Mesenchymal stem cell (in vitro differentiated cells and primary cell): Measurements from ENCODE around the gene ALDH1L1.

ENCODE experiments used
- DNase-seq: peaks from one replicate; pipeline ENCODE4 v3.0.0-alpha.2; 2013
- H2AFZ ChIP-seq: one replicate; pipeline ENCODE4 v1.6.1; 2013; ENCODE audit warnings: low read depth, mild to moderate bottlenecking, control low read depth, inconsistent platforms, low read length, moderate library complexity
- H2AK5ac ChIP-seq: 2 replicates; pipeline ENCODE4 v1.6.1; 2013; ENCODE audit warnings: low read length, moderate library complexity, mild to moderate bottlenecking, inconsistent platforms; ENCODE audit not compliant: severe bottlenecking
- H2BK120ac ChIP-seq: one replicate; pipeline ENCODE4 v1.6.1; 2013; ENCODE audit warnings: low read depth, mild to moderate bottlenecking, inconsistent platforms, low read length, moderate library complexity
- H2BK12ac ChIP-seq, 2 experiments: one replicate each; pipeline ENCODE4 v1.6.1; 2013; ENCODE audit warnings: inconsistent platforms in 2 of 2, low read length in 2 of 2, mild to moderate bottlenecking in 2 of 2, moderate library complexity in 2 of 2, control low read depth in 1 of 2
- H2BK15ac ChIP-seq: one replicate; pipeline ENCODE4 v1.6.1; 2013; ENCODE audit warnings: mild to moderate bottlenecking, low read depth, inconsistent platforms; ENCODE audit not compliant: poor library complexity, severe bottlenecking
- H2BK5ac ChIP-seq: 2 replicates; pipeline ENCODE4 v1.6.1; 2013; ENCODE audit warnings: low read depth, mild to moderate bottlenecking, low read length, control low read depth, inconsistent platforms; ENCODE audit not compliant: poor library complexity, severe bottlenecking
- H3K14ac ChIP-seq, 2 experiments: one replicate each; pipeline ENCODE4 v1.6.1; 2013; ENCODE audit warnings: inconsistent platforms in 2 of 2, low read length in 2 of 2, control low read depth in 1 of 2, mild to moderate bottlenecking in 1 of 2, moderate library complexity in 1 of 2
- H3K18ac ChIP-seq, 2 experiments: one replicate each; pipeline ENCODE4 v1.6.1; 2013; ENCODE audit warnings: inconsistent platforms in 2 of 2, low read length in 2 of 2, control low read depth in 1 of 2, low read depth in 1 of 2, mild to moderate bottlenecking in 1 of 2
- H3K23ac ChIP-seq, 2 experiments: one replicate each; pipeline ENCODE4 v1.6.1; 2013; ENCODE audit warnings: inconsistent platforms in 2 of 2, low read length in 2 of 2, mild to moderate bottlenecking in 2 of 2, moderate library complexity in 2 of 2, control low read depth in 1 of 2
- H3K27ac ChIP-seq: 2 replicates; pipeline ENCODE4 v1.5.1; 2013; ENCODE audit warnings: mild to moderate bottlenecking, moderate library complexity, low read length, control low read depth, inconsistent platforms; ENCODE audit not compliant: poor library complexity, severe bottlenecking
- H3K27me3 ChIP-seq, 2 experiments: 2 replicates each; pipeline versions ENCODE4 v1.6.1 to v1.7.0; 2013; ENCODE audit warnings: low read length in 2 of 2, mild to moderate bottlenecking in 2 of 2, moderate library complexity in 2 of 2, control low read depth in 1 of 2, inconsistent platforms in 1 of 2; ENCODE audit not compliant: control insufficient read depth in 1 of 2, insufficient read depth in 1 of 2
- H3K36me3 ChIP-seq, 2 experiments: 2 replicates each; pipeline versions ENCODE4 v1.6.1 to v1.7.0; 2013; ENCODE audit warnings: low read length in 2 of 2, control low read depth in 1 of 2, inconsistent platforms in 1 of 2, low read depth in 1 of 2, mild to moderate bottlenecking in 1 of 2; ENCODE audit not compliant: insufficient read depth in 2 of 2, control insufficient read depth in 1 of 2
- H3K4ac ChIP-seq, 2 experiments: one replicate each; pipeline ENCODE4 v1.6.1; 2013; ENCODE audit warnings: inconsistent platforms in 2 of 2, low read length in 2 of 2, mild to moderate bottlenecking in 2 of 2, moderate library complexity in 2 of 2, control low read depth in 1 of 2, low read depth in 1 of 2
- H3K4me1 ChIP-seq: 2 replicates; pipeline ENCODE4 v1.6.1; 2013; ENCODE audit warnings: low read depth, low read length, control low read depth; ENCODE audit not compliant: control insufficient read depth, insufficient read depth
- H3K4me2 ChIP-seq: 2 replicates; pipeline ENCODE4 v1.6.1; 2013; ENCODE audit warnings: low read length, mild to moderate bottlenecking, inconsistent platforms; ENCODE audit not compliant: poor library complexity, severe bottlenecking
- H3K4me3 ChIP-seq, 2 experiments: 2 replicates each; pipeline versions ENCODE4 v1.5.1 to v1.7.0; 2013; ENCODE audit warnings: low read length in 2 of 2, mild to moderate bottlenecking in 2 of 2, control low read depth in 1 of 2, low read depth in 1 of 2; ENCODE audit not compliant: insufficient read depth in 1 of 2
- H3K79me1 ChIP-seq: replicated peaks from 2 replicates; pipeline ENCODE4 v1.6.1; 2013; ENCODE audit warnings: mild to moderate bottlenecking, control low read depth, low read length, inconsistent platforms; ENCODE audit not compliant: poor library complexity, severe bottlenecking
- H3K9ac ChIP-seq: 2 replicates; pipeline ENCODE4 v1.7.0; 2013; ENCODE audit warnings: mild to moderate bottlenecking, low read length, moderate library complexity
- H3K9me3 ChIP-seq: 2 replicates; pipeline ENCODE4 v1.7.0; 2013; ENCODE audit warnings: mild to moderate bottlenecking, low read length; ENCODE audit not compliant: control insufficient read depth
- H4K8ac ChIP-seq: one replicate; pipeline ENCODE4 v1.6.1; 2013; ENCODE audit warnings: inconsistent platforms, mild to moderate bottlenecking, low read length, moderate library complexity
- H4K91ac ChIP-seq: one replicate; pipeline ENCODE4 v1.6.1; 2013; ENCODE audit warnings: mild to moderate bottlenecking, low read length, inconsistent platforms
- WGBS: methylation state at CpG from one replicate; pipeline ENCODE4 v1.1.7; 2013; ENCODE audit warnings: mixed read lengths; 5-methylcytosine and 5-hydroxymethylcytosine counted together

The ALDH1L1 gene

DNA sequence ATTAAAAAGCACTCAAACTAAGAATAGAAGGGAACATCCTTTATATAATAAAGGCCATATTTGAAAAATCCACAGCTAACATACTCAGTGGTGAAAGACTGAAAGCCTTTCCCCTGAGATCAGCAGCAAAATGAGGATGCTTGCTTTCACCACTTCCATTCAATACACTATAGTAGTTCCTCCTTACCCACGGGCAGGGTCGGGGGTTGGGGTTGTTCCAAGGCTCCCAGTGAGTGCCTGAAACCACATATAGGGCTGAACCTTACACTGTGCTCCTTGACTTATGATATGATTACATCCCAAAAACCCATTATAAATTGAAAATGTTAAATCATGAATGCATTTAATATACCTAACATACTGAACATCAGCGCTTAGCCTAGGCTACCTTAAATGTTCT lies 37.7 kb downstream of the ALDH1L1 start:
- Histone ChIP-seq H3K79me1 (no peaks in the 10 kb centered on the region), H4K8ac (no peak overlapping the region), H4K91ac (no peak overlapping the region), H3K4me2 (no peak overlapping the region), H3K27me3 (peaks cover 22 to 83% of the 10 kb centered on the region in 2 experiments), H3K9ac (no peak overlapping the region), H3K14ac (no peak overlapping the region), H2AK5ac (no peak overlapping the region), H3K36me3 (no peaks in the 10 kb centered on the region), H2AFZ (no peak overlapping the region), H2BK5ac (no peak overlapping the region), H2BK120ac (no peak overlapping the region), H3K27ac (no peak overlapping the region), H3K18ac (no peak overlapping the region), H3K4me3 (no peak overlapping the region), H3K9me3 (no peaks in the 10 kb centered on the region), H2BK15ac (no peak overlapping the region), H3K4me1 (no peaks in the 10 kb centered on the region), H3K23ac (no peak overlapping the region), H2BK12ac (no peak overlapping the region), H3K4ac (no peak overlapping the region)
- 59% methylated on average over 2 of the region's 3 CpGs for WGBS
- no peak for DNase-seq

DNA sequence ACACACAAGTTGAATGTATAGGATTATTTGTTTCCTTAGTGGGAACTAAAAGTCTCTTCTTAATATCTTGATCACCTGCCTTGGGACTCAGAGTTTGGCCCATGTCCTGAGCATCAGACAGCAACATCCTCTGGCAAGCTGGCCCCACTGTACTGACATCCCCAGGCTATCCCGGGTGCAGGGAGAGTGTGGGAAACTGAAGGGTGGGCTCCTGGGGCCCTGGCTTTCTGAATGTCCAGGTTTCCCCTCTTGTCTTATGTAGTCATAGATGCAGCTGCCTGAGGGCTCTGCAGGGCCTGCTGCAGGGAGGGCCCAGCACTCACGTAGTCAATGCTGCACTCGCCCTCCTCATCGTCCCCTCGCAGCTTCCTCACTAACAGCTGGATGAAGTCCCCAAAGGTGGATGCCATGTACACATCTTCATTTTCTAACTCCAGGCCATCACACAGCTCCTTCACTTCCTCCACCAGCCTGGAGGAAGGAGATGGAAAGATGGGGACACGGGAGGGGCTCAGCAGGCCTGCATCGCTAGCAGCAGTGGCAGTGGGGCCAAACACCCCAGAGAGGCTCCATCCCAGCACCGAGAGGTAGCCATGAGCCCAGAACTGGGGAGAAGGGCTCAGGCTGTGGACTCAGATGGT lies 42.8 kb downstream of the ALDH1L1 start:
- no peaks in the 10 kb centered on the region for H3K36me3 ChIP-seq
- no peak overlapping the region for H3K23ac ChIP-seq
- no peak overlapping the region for H4K8ac ChIP-seq
- H2BK5ac ChIP-seq = no peak overlapping the region
- no peak overlapping the region for H3K9ac ChIP-seq
- H2BK15ac ChIP-seq = no peak overlapping the region
- no peak overlapping the region for H2AFZ ChIP-seq
- no peak for DNase-seq
- 91% methylated on average over 7 of the region's 8 CpGs for WGBS
- no peak overlapping the region for H2BK120ac ChIP-seq
- H3K4me2 ChIP-seq = no peak overlapping the region
- no peaks in the 10 kb centered on the region for H3K9me3 ChIP-seq
- H3K27ac ChIP-seq = no peak overlapping the region
- H3K14ac ChIP-seq = no peak overlapping the region
- H2AK5ac ChIP-seq = no peak overlapping the region
- H4K91ac ChIP-seq = no peak overlapping the region
- H3K4ac ChIP-seq = no peak overlapping the region
- no peak overlapping the region for H3K4me3 ChIP-seq
- H3K79me1 ChIP-seq = no peaks in the 10 kb centered on the region
- H2BK12ac ChIP-seq = no peak overlapping the region
- peaks cover 2% of the 10 kb centered on the region for H3K4me1 ChIP-seq
- no peak overlapping the region for H3K18ac ChIP-seq
- peaks cover 16 to 87% of the 10 kb centered on the region in 2 experiments for H3K27me3 ChIP-seq

DNA sequence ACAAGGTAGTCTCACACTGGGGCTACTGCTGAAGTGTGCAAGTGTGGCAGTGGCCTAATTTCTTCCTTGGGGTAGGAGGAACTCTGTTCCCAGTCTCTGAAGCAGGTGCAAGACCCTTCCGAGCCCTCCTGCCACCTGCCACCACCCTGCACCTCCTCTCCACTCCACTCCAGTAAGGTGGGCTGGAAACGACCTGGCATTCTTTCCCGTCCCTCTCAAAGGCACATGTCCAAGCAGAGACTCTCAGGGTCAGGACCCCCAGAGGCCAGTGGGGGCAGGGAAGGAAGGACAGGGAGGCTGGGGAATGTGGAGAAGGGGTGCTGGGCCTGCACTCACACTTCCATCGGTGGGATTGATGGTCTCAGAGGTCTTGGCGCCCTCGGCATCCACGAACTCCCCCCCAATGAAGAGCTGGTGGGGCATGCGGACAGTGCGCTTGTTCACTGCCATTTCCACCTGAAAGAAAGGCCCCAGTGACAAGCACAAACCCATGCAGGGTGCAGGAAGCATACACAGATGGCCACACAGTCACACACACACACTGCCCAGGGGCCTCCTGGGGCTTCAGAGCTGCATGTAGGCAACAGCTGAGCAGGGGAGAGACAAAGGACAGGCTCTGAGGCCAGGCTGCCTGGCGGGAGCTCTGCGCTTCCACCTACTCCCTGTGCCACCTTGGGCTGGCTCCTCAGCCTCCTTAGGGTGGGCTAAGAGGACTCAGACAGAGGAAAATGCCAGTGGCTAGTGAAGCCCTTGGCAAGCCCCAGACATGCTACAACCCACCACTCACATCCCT lies 43.8 kb downstream of the ALDH1L1 start:
- Histone ChIP-seq H3K27me3 (peaks cover 22 to 85% of the 10 kb centered on the region in 2 experiments), H3K4me2 (no peak overlapping the region), H4K8ac (no peak overlapping the region), H2AK5ac (no peak overlapping the region), H3K4me1 (peaks cover 2% of the 10 kb centered on the region), H3K4me3 (no peak overlapping the region), H2AFZ (no peak overlapping the region), H3K27ac (no peak overlapping the region), H3K9me3 (no peaks in the 10 kb centered on the region), H3K23ac (no peak overlapping the region), H3K4ac (no peak overlapping the region), H3K14ac (no peak overlapping the region), H2BK5ac (no peak overlapping the region), H4K91ac (no peak overlapping the region), H2BK12ac (no peak overlapping the region), H2BK15ac (no peak overlapping the region), H3K18ac (no peak overlapping the region), H2BK120ac (no peak overlapping the region), H3K36me3 (no peaks in the 10 kb centered on the region), H3K79me1 (no peaks in the 10 kb centered on the region), H3K9ac (no peak overlapping the region)
- no peak for DNase-seq
- WGBS = 85% methylated on average over 10 of the region's 11 CpGs

DNA sequence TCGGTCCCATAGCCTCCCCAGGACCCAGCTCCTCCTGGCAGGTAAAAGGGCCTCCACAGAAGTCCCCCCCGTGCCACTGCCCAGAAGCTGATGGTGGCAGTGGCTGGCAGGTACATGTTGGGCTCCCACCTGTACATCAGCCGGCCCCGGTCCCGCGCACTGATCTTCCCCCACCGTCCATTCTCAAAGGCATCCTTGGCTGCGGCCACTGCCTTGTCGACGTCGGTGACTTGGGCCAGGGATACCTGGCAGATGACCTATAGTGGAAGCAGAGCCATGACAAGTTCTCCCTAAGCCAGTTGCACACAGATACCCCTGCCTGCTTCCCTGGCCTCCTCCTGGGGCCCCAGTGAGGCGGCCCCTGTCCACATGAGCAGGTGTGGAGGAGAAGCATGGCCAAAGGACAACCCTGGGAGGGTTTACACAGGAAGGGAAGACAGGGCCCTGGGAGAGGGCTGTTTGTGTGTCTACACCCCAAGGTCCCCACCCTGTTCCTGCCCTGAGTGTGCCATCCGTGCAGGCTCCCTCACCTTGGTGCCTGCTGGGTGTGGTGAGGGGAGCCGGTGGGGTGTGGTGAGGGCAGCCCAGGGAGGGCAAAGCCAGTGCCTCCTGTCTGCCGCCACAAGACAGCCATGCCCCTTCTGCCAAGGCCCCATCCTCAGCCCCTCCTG lies 44.8 kb downstream of the ALDH1L1 start:
- Histone ChIP-seq H3K4me2 (no peak overlapping the region), H3K18ac (no peak overlapping the region), H3K9ac (no peak overlapping the region), H2BK5ac (no peak overlapping the region), H2BK12ac (no peak overlapping the region), H3K9me3 (no peaks in the 10 kb centered on the region), H3K4me3 (no peak overlapping the region), H3K27ac (no peak overlapping the region), H2BK120ac (no peak overlapping the region), H4K8ac (no peak overlapping the region), H3K4ac (no peak overlapping the region), H2BK15ac (no peak overlapping the region), H3K36me3 (no peaks in the 10 kb centered on the region), H3K27me3 (peaks cover 26 to 82% of the 10 kb centered on the region in 2 experiments), H2AFZ (no peak overlapping the region), H4K91ac (no peak overlapping the region), H2AK5ac (no peak overlapping the region), H3K79me1 (no peaks in the 10 kb centered on the region), H3K14ac (no peak overlapping the region), H3K4me1 (peaks cover 2% of the 10 kb centered on the region), H3K23ac (no peak overlapping the region)
- no peak for DNase-seq
- WGBS = 93% methylated on average over 14 of the region's 15 CpGs
